PC-3 (cell line): ENCODE data around the gene CRB1.

ENCODE experiments used
- CTCF ChIP-seq: fragments of 300-600 bp; sonication (generic); conservative IDR thresholded peaks from 2 replicates; pipeline ENCODE4 v1.5.1; 2017; ENCODE audit warnings: antibody characterized with exemption, low read depth, mild to moderate bottlenecking, low read length
- EZH2 ChIP-seq: fragments of 300-600 bp; sonication (generic); IDR thresholded peaks from one replicate; pipeline ENCODE4 v1.6.1; 2017; ENCODE audit warnings: antibody characterized with exemption, mild to moderate bottlenecking, low read length; ENCODE audit not compliant: unreplicated experiment
- EZH2phosphoT487 ChIP-seq: fragments of 300-600 bp; sonication (generic); IDR thresholded peaks from 2 replicates; pipeline ENCODE4 v1.6.1; 2018; ENCODE audit warnings: mild to moderate bottlenecking, antibody characterized with exemption, low read length, borderline replicate concordance

- TF ChIP-seq CTCF (no peak), EZH2 (no peak), EZH2phosphoT487 (no peak)
Observed at GRCh38 chr1:197390856-197391255, 122.8 kb downstream of the CRB1 start.
